GM23338 (cell line): ENCODE results near the gene CPA3. TPM values are rescaled to one million over a fixed set of nuclear protein-coding genes. Genes with fewer than 3 reads are reported as not detected.

Source experiments
- ATAC-seq: fragments of 200-7000 bp; cut with Tn5 transposase; 3 replicates; pipeline ENCODE4 v1.9.1; 2020
- DNase-seq: peaks from one replicate; pipeline ENCODE4 v3.0.0-alpha.2; 2015; ENCODE audit warnings: low spot score
- H2AFZ ChIP-seq: fragments of 200-600 bp; sonication (generic); 2 replicates; pipeline ENCODE4 v1.8.0; 2016; ENCODE audit warnings: antibody characterized with exemption, mild to moderate bottlenecking, moderate library complexity
- H3F3A ChIP-seq: fragments of 200-600 bp; sonication (generic); replicated peaks from 2 replicates; pipeline ENCODE4 v1.8.0; 2017; ENCODE audit warnings: antibody characterized with exemption, mixed run types, low read depth
- H3K27ac ChIP-seq: fragments of 200-600 bp; sonication (generic); 2 replicates; pipeline ENCODE4 v1.6.1; 2016; ENCODE audit warnings: low read depth
- H3K27me3 ChIP-seq: fragments of 200-600 bp; sonication (generic); 2 replicates; pipeline ENCODE4 v1.8.0; 2016; ENCODE audit warnings: mild to moderate bottlenecking, mixed run types, moderate library complexity; ENCODE audit not compliant: insufficient read depth
- H3K36me3 ChIP-seq: fragments of 200-600 bp; sonication (generic); 2 replicates; pipeline ENCODE4 v1.8.0; 2016; ENCODE audit warnings: mild to moderate bottlenecking; ENCODE audit not compliant: insufficient read depth
- H3K4me1 ChIP-seq: fragments of 200-600 bp; sonication (generic); 2 replicates; pipeline ENCODE4 v1.8.0; 2016; ENCODE audit warnings: mild to moderate bottlenecking, moderate library complexity; ENCODE audit not compliant: insufficient read depth
- H3K4me2 ChIP-seq: fragments of 200-600 bp; sonication (generic); 2 replicates; pipeline ENCODE4 v1.7.1; 2017; ENCODE audit warnings: mixed run types
- H3K4me3 ChIP-seq: fragments of 200-600 bp; sonication (generic); 2 replicates; pipeline ENCODE4 v1.6.1; 2016; ENCODE audit warnings: mixed run types
- H3K79me2 ChIP-seq: fragments of 200-600 bp; sonication (generic); replicated peaks from 2 replicates; pipeline ENCODE4 v1.8.0; 2017; ENCODE audit warnings: mild to moderate bottlenecking; ENCODE audit not compliant: insufficient read depth
- H3K9me2 ChIP-seq: fragments of 200-600 bp; sonication (generic); 2 replicates; pipeline ENCODE4 v1.8.0; 2017; ENCODE audit not compliant: insufficient read depth
- H4K20me1 ChIP-seq: fragments of 200-600 bp; sonication (generic); replicated peaks from 2 replicates; pipeline ENCODE4 v1.8.0; 2017; ENCODE audit warnings: mild to moderate bottlenecking; ENCODE audit not compliant: insufficient read depth
- H3K27ac Mint-ChIP-seq: 2 replicates; pipeline ENCODE4 v1.8.0; 2020; ENCODE audit warnings: inconsistent platforms, mild to moderate bottlenecking, moderate library complexity, mixed read lengths
- H3K27me3 Mint-ChIP-seq: 3 replicates; pipeline ENCODE4 v1.8.0; 2022; ENCODE audit warnings: low read depth, mild to moderate bottlenecking, moderate library complexity, mixed read lengths, inconsistent platforms; ENCODE audit not compliant: insufficient read depth, poor library complexity
- H3K36me3 Mint-ChIP-seq: 3 replicates; pipeline ENCODE4 v1.8.0; 2021; ENCODE audit warnings: low read depth, mild to moderate bottlenecking, inconsistent platforms, moderate library complexity, mixed read lengths
- H3K4me1 Mint-ChIP-seq: 3 replicates; pipeline ENCODE4 v1.8.0; 2020; ENCODE audit warnings: mild to moderate bottlenecking, inconsistent platforms, mixed read lengths
- H3K4me3 Mint-ChIP-seq: 3 replicates; pipeline ENCODE4 v1.8.0; 2021; ENCODE audit warnings: moderate library complexity, mild to moderate bottlenecking, inconsistent platforms, mixed read lengths
- H3K9me3 Mint-ChIP-seq: 3 replicates; pipeline ENCODE4 v1.8.0; 2020; ENCODE audit warnings: moderate library complexity, mild to moderate bottlenecking, inconsistent platforms, mixed read lengths
- CREB1 ChIP-seq: fragments of 250-450 bp; sonication (Bioruptor Pico); IDR thresholded peaks from 2 replicates; pipeline ENCODE4 v1.5.0; 2020; ENCODE audit warnings: low read depth, mild to moderate bottlenecking, moderate library complexity
- EZH2 ChIP-seq: fragments of 200-600 bp; sonication (generic); IDR thresholded peaks from one replicate; pipeline ENCODE4 v1.8.0; 2017; ENCODE audit warnings: antibody characterized with exemption, mild to moderate bottlenecking, low read depth; ENCODE audit not compliant: unreplicated experiment
- EZH2phosphoT487 ChIP-seq: fragments of 200-600 bp; sonication (generic); IDR thresholded peaks from one replicate; pipeline ENCODE4 v1.8.1; 2018; ENCODE audit warnings: antibody characterized with exemption; ENCODE audit not compliant: unreplicated experiment
- JUNB ChIP-seq: IDR thresholded peaks from one replicate; pipeline ENCODE4 v1.6.1; 2016; ENCODE audit warnings: antibody characterized with exemption; ENCODE audit not compliant: unreplicated experiment
- NANOG ChIP-seq: IDR thresholded peaks from 2 replicates; pipeline ENCODE4 v1.6.1; 2016; ENCODE audit warnings: antibody characterized with exemption, borderline replicate concordance
- POLR2AphosphoS5 ChIP-seq: IDR thresholded peaks from 2 replicates; pipeline ENCODE4 v1.6.1; 2016; ENCODE audit warnings: antibody characterized with exemption, low read depth
- STAT1 ChIP-seq: IDR thresholded peaks from one replicate; pipeline ENCODE4 v1.6.1; 2016; ENCODE audit warnings: antibody characterized with exemption; ENCODE audit not compliant: unreplicated experiment
- ZNF114 ChIP-seq: fragments of 250-450 bp; sonication (Bioruptor Pico); IDR thresholded peaks from 2 replicates; pipeline ENCODE4 v1.5.0; 2020; ENCODE audit warnings: mild to moderate bottlenecking, moderate library complexity
- ZNF331 ChIP-seq: fragments of 250-450 bp; sonication (Bioruptor Pico); IDR thresholded peaks from 2 replicates; pipeline ENCODE4 v1.5.0; 2020; ENCODE audit warnings: low read depth, mild to moderate bottlenecking, moderate library complexity
- polyA plus RNA-seq: library from polyadenylated mRNA; unstranded; fragments of >200 nt; fragmentation: Nextera tagmentation; extraction: Ambion mirVana; gene quantifications from 2 replicates; pipeline ENCODE4 v1.2.1, GENCODE V29; 2016
- total RNA-seq: library from RNA; depleted of rRNA; stranded (reverse); fragments of >200 nt; shearing (Covaris generic); gene quantifications from 2 replicates; pipeline ENCODE4 v1.2.3, GENCODE V29; 2014
- TF ChIP-seq, protein P1 (sequence below): IDR thresholded peaks from one replicate; pipeline ENCODE4 v1.6.1; 2018; ENCODE audit warnings: antibody characterized with exemption; ENCODE audit not compliant: unreplicated experiment
- TF ChIP-seq, protein P2 (sequence below): IDR thresholded peaks from 2 replicates; pipeline ENCODE4 v1.6.1; 2016; ENCODE audit warnings: antibody characterized with exemption
- TF ChIP-seq, protein P3 (sequence below): fragments of 250-450 bp; sonication (Bioruptor Pico); IDR thresholded peaks from 2 replicates; pipeline ENCODE4 v1.5.0; 2020; ENCODE audit warnings: mild to moderate bottlenecking, moderate library complexity
- TF ChIP-seq, protein P4 (sequence below), 2 experiments: fragments of 200-600 bp in 1 of 2; sonication (generic) in 1 of 2; conservative IDR thresholded peaks; 2 replicates each; pipeline versions ENCODE4 v1.5.1 to v1.6.1; 2016 to 2017; ENCODE audit warnings: antibody characterized with exemption in 2 of 2, low read depth in 2 of 2, mild to moderate bottlenecking in 2 of 2, moderate library complexity in 1 of 2

Gene CPA3
- total and polyA plus RNA-seq, 2 experiments from 2014 or later: not detected

DNA sequence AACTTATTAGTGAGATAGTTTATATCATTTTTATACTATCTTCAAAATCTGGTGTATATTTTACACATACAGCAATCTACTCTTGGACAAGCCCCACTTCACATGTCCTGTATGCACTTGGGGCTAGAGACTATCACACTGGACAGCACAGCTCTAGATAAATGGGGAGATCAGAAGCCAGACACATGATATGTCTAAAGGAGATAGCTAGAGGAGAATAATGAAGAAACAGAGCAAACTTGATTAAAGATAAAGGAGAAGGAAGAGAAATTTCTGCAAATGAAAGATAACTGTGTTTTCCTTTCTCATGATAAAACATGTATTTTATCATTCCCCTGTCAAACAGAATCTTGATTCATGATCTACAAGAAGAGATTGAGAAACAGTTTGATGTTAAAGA is 13.0 kb downstream of the CPA3 start:
- H3K4me2 ChIP-seq: no peak overlapping the region
- DNase-seq (no peak), ATAC-seq (no peak)
- Mint-ChIP-seq H3K4me3 (no peak overlapping the region), H3K9me3 (no peaks in the 10 kb centered on the region), H3K36me3 (no peaks in the 10 kb centered on the region), H3K4me1 (no peaks in the 10 kb centered on the region), H3K27me3 (peaks cover 2% of the 10 kb centered on the region), H3K27ac (no peak overlapping the region)
- H3K36me3 ChIP-seq: no peaks in the 10 kb centered on the region
- H2AFZ ChIP-seq: no peak overlapping the region
- H3F3A ChIP-seq: no peaks in the 10 kb centered on the region
- no peaks in the 10 kb centered on the region for H3K9me2 ChIP-seq
- no peaks in the 10 kb centered on the region for H3K4me1 ChIP-seq
- no peak for TF ChIP-seq POLR2AphosphoS5
- TF ChIP-seq NANOG: no peak
- no peak for TF ChIP-seq CREB1 (CRISPR knock-in tag)
- TF ChIP-seq ZNF331 (CRISPR knock-in tag): no peak
- TF ChIP-seq, protein P1, sequence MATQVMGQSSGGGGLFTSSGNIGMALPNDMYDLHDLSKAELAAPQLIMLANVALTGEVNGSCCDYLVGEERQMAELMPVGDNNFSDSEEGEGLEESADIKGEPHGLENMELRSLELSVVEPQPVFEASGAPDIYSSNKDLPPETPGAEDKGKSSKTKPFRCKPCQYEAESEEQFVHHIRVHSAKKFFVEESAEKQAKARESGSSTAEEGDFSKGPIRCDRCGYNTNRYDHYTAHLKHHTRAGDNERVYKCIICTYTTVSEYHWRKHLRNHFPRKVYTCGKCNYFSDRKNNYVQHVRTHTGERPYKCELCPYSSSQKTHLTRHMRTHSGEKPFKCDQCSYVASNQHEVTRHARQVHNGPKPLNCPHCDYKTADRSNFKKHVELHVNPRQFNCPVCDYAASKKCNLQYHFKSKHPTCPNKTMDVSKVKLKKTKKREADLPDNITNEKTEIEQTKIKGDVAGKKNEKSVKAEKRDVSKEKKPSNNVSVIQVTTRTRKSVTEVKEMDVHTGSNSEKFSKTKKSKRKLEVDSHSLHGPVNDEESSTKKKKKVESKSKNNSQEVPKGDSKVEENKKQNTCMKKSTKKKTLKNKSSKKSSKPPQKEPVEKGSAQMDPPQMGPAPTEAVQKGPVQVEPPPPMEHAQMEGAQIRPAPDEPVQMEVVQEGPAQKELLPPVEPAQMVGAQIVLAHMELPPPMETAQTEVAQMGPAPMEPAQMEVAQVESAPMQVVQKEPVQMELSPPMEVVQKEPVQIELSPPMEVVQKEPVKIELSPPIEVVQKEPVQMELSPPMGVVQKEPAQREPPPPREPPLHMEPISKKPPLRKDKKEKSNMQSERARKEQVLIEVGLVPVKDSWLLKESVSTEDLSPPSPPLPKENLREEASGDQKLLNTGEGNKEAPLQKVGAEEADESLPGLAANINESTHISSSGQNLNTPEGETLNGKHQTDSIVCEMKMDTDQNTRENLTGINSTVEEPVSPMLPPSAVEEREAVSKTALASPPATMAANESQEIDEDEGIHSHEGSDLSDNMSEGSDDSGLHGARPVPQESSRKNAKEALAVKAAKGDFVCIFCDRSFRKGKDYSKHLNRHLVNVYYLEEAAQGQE: no peak
- TF ChIP-seq, protein P2, sequence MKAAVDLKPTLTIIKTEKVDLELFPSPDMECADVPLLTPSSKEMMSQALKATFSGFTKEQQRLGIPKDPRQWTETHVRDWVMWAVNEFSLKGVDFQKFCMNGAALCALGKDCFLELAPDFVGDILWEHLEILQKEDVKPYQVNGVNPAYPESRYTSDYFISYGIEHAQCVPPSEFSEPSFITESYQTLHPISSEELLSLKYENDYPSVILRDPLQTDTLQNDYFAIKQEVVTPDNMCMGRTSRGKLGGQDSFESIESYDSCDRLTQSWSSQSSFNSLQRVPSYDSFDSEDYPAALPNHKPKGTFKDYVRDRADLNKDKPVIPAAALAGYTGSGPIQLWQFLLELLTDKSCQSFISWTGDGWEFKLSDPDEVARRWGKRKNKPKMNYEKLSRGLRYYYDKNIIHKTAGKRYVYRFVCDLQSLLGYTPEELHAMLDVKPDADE: no peak
- no peak for TF ChIP-seq STAT1
- TF ChIP-seq EZH2: no peak
- TF ChIP-seq JUNB: no peak
- TF ChIP-seq EZH2phosphoT487: no peak
- TF ChIP-seq ZNF114 (CRISPR knock-in tag): no peak
- TF ChIP-seq, protein P3, sequence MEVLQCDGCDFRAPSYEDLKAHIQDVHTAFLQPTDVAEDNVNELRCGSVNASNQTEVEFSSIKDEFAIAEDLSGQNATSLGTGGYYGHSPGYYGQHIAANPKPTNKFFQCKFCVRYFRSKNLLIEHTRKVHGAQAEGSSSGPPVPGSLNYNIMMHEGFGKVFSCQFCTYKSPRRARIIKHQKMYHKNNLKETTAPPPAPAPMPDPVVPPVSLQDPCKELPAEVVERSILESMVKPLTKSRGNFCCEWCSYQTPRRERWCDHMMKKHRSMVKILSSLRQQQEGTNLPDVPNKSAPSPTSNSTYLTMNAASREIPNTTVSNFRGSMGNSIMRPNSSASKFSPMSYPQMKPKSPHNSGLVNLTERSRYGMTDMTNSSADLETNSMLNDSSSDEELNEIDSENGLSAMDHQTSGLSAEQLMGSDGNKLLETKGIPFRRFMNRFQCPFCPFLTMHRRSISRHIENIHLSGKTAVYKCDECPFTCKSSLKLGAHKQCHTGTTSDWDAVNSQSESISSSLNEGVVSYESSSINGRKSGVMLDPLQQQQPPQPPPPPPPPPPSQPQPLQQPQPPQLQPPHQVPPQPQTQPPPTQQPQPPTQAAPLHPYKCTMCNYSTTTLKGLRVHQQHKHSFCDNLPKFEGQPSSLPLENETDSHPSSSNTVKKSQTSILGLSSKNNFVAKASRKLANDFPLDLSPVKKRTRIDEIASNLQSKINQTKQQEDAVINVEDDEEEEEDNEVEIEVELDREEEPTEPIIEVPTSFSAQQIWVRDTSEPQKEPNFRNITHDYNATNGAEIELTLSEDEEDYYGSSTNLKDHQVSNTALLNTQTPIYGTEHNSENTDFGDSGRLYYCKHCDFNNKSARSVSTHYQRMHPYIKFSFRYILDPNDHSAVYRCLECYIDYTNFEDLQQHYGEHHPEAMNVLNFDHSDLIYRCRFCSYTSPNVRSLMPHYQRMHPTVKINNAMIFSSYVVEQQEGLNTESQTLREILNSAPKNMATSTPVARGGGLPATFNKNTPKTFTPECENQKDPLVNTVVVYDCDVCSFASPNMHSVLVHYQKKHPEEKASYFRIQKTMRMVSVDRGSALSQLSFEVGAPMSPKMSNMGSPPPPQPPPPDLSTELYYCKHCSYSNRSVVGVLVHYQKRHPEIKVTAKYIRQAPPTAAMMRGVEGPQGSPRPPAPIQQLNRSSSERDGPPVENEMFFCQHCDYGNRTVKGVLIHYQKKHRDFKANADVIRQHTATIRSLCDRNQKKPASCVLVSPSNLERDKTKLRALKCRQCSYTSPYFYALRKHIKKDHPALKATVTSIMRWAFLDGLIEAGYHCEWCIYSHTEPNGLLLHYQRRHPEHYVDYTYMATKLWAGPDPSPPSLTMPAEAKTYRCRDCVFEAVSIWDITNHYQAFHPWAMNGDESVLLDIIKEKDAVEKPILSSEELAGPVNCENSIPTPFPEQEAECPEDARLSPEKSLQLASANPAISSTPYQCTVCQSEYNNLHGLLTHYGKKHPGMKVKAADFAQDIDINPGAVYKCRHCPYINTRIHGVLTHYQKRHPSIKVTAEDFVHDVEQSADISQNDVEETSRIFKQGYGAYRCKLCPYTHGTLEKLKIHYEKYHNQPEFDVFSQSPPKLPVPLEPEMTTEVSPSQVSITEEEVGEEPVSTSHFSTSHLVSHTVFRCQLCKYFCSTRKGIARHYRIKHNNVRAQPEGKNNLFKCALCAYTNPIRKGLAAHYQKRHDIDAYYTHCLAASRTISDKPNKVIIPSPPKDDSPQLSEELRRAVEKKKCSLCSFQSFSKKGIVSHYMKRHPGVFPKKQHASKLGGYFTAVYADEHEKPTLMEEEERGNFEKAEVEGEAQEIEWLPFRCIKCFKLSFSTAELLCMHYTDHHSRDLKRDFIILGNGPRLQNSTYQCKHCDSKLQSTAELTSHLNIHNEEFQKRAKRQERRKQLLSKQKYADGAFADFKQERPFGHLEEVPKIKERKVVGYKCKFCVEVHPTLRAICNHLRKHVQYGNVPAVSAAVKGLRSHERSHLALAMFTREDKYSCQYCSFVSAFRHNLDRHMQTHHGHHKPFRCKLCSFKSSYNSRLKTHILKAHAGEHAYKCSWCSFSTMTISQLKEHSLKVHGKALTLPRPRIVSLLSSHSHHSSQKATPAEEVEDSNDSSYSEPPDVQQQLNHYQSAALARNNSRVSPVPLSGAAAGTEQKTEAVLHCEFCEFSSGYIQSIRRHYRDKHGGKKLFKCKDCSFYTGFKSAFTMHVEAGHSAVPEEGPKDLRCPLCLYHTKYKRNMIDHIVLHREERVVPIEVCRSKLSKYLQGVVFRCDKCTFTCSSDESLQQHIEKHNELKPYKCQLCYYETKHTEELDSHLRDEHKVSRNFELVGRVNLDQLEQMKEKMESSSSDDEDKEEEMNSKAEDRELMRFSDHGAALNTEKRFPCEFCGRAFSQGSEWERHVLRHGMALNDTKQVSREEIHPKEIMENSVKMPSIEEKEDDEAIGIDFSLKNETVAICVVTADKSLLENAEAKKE (CRISPR knock-in tag): no peak
- TF ChIP-seq, protein P4, sequence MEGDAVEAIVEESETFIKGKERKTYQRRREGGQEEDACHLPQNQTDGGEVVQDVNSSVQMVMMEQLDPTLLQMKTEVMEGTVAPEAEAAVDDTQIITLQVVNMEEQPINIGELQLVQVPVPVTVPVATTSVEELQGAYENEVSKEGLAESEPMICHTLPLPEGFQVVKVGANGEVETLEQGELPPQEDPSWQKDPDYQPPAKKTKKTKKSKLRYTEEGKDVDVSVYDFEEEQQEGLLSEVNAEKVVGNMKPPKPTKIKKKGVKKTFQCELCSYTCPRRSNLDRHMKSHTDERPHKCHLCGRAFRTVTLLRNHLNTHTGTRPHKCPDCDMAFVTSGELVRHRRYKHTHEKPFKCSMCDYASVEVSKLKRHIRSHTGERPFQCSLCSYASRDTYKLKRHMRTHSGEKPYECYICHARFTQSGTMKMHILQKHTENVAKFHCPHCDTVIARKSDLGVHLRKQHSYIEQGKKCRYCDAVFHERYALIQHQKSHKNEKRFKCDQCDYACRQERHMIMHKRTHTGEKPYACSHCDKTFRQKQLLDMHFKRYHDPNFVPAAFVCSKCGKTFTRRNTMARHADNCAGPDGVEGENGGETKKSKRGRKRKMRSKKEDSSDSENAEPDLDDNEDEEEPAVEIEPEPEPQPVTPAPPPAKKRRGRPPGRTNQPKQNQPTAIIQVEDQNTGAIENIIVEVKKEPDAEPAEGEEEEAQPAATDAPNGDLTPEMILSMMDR (conservative IDR thresholded peaks at IDR 0.05; ENCODE audit: low read depth in 2 of 2): no peak
- H3K27ac ChIP-seq: no peak overlapping the region
- H3K79me2 ChIP-seq: no peaks in the 10 kb centered on the region
- H3K4me3 ChIP-seq: no peak overlapping the region
- H3K27me3 ChIP-seq: no peaks in the 10 kb centered on the region
- H4K20me1 ChIP-seq: no peaks in the 10 kb centered on the region
